Measurements from ENCODE around the gene ACAT1. TPM values are rescaled to one million over a fixed set of nuclear protein-coding genes. Genes with fewer than 3 reads are reported as not detected.
"Not testable (repeated sequence)": the region's sequence is repeated elsewhere in the genome, so short reads cannot be mapped to it uniquely, and the experiment has no call there.

The ACAT1 gene
- polyA plus RNA-seq, 2 of the 4 experiments (the other 2 are of a cell fraction) = 112 to 119 TPM

- H3K27ac ChIP-seq = no peak overlapping the region
- ATAC-seq (no peak), FAIRE-seq (no peak), DNase-seq (ENCODE audit: low read depth in 1 of 2, low spot score in 1 of 2) (no peak)
- no peak overlapping the region for H3K4me3 ChIP-seq
- TF ChIP-seq CHD2 (IDR thresholded peaks at IDR 0.05; ENCODE audit: low read length, partially characterized antibody) = no peak
- no peak for TF ChIP-seq E2F6 (IDR thresholded peaks at IDR 0.05; ENCODE audit: borderline replicate concordance, low read depth)
- TF ChIP-seq RFX5 (IDR thresholded peaks at IDR 0.05) = no peak
- TF ChIP-seq FOXS1 (CRISPR knock-in tag; IDR thresholded peaks at IDR 0.05) = no peak
- no peak for TF ChIP-seq SREBF2 (IDR thresholded peaks at IDR 0.05)
- no peak for TF ChIP-seq BHLHE40 (IDR thresholded peaks at IDR 0.05; ENCODE audit: low read depth, low read length)
- TF ChIP-seq SMC3 (IDR thresholded peaks at IDR 0.05) = no peak
- no peak for TF ChIP-seq POLR2AphosphoS2 (conservative IDR thresholded peaks at IDR 0.05; ENCODE audit: low read length)
- TF ChIP-seq PHF8 (IDR thresholded peaks at IDR 0.05; ENCODE audit: borderline replicate concordance, low read depth) = no peak
- TF ChIP-seq MAZ (IDR thresholded peaks at IDR 0.05; ENCODE audit: borderline replicate concordance, low read depth, low read length) = no peak
- TF ChIP-seq HES2 (IDR thresholded peaks at IDR 0.05) = no peak
- no peak for TF ChIP-seq JUN (IDR thresholded peaks at IDR 0.05)
- TF ChIP-seq EHF (CRISPR knock-in tag; IDR thresholded peaks at IDR 0.05) = no peak
- peaks cover 23% of the 10 kb centered on the region for H3K4me1 ChIP-seq
- no peaks in the 10 kb centered on the region for H3K9me3 ChIP-seq
- WGBS (ENCODE audit: missing lambda C conversion rate) = 88% methylated on average over 5 of the region's 5 CpGs
- H3K4me2 ChIP-seq = no peak overlapping the region
- ChIA-PET CTCF (no interaction called here), POLR2A (no interaction called here)
Measured at GRCh38 chr11:108125096-108125495, 3.7 kb downstream of the ACAT1 start.

- DNase-seq (ENCODE audit: low read depth in 1 of 2, low spot score in 1 of 2) = no peak
- no peaks in the 10 kb centered on the region for H3K9me3 ChIP-seq
- ATAC-seq = no peak
- TF ChIP-seq POLR2AphosphoS2 (conservative IDR thresholded peaks at IDR 0.05; ENCODE audit: low read length) (no peak), TP53 (CRISPR knock-in tag; IDR thresholded peaks at IDR 0.05) (no peak), MAZ (IDR thresholded peaks at IDR 0.05; ENCODE audit: borderline replicate concordance, low read depth, low read length) (no peak), SMC3 (IDR thresholded peaks at IDR 0.05) (no peak), NR3C1 (IDR thresholded peaks at IDR 0.05) (no peak), NFE2L2 (conservative IDR thresholded peaks at IDR 0.05; ENCODE audit: low read length) (no peak), HMGXB4 (CRISPR knock-in tag; IDR thresholded peaks at IDR 0.05; ENCODE audit: borderline replicate concordance) (no peak), MAFK (IDR thresholded peaks at IDR 0.05; ENCODE audit: partially characterized antibody) (no peak), HOXB13 (CRISPR knock-in tag; IDR thresholded peaks at IDR 0.05; ENCODE audit: low read depth) (no peak), TFCP2L1 (CRISPR knock-in tag; IDR thresholded peaks at IDR 0.05) (no peak)
- H3K4me2 ChIP-seq = no peak overlapping the region
- ChIA-PET POLR2A (no interaction called here), CTCF (interaction anchor here (1.1 kb wide), 1 partner anchor 11 kb away, joined by 5 read pairs; no protein-coding TSS in a partner anchor)
- 90% methylated on average over 2 of the region's 2 CpGs for WGBS (ENCODE audit: missing lambda C conversion rate)
- no peak for FAIRE-seq
- H3K27ac ChIP-seq = no peak overlapping the region
- peaks cover 8% of the 10 kb centered on the region for H3K4me1 ChIP-seq
- no peak overlapping the region for H3K4me3 ChIP-seq
Measured at GRCh38 chr11:108128772-108129171, 7.4 kb downstream of the ACAT1 start.

- ChIA-PET POLR2A (no interaction called here), CTCF (no interaction called here)
- FAIRE-seq (no peak), DNase-seq (ENCODE audit: low read depth in 1 of 2, low spot score in 1 of 2) (no peak), ATAC-seq (no peak)
- Histone ChIP-seq H3K4me1 (peaks cover 6% of the 10 kb centered on the region; the same call in 2 of the 3 replicates), H3K4me3 (no peak overlapping the region), H3K4me2 (no peak overlapping the region), H3K27ac (no peak overlapping the region), H3K9me3 (no peaks in the 10 kb centered on the region)
- WGBS (ENCODE audit: missing lambda C conversion rate) = 100% methylated on average over 1 of the region's 1 CpG
- TF ChIP-seq ZFP36 (IDR thresholded peaks at IDR 0.05; ENCODE audit: borderline replicate concordance, partially characterized antibody) = no peak
Measured at GRCh38 chr11:108131993-108132392, 10.6 kb downstream of the ACAT1 start.

GRCh38 chr11:108132993-108133538 lies 11.7 kb downstream of the ACAT1 start:
- ATAC-seq; H3K4me3 ChIP-seq; POLR2A ChIA-PET; H3K27ac ChIP-seq; H3K4me1 ChIP-seq; H3K4me2 ChIP-seq; H3K9me3 ChIP-seq; DNase-seq (ENCODE audit: low read depth in 1 of 2, low spot score in 1 of 2); FAIRE-seq; CTCF ChIA-PET: not testable (repeated sequence)
- WGBS (ENCODE audit: missing lambda C conversion rate) = 96% methylated on average over 2 of the region's 2 CpGs
